GM18909 (cell line): ENCODE data around the gene SHF.
"Not testable (repeated sequence)": the region's sequence is repeated elsewhere in the genome, so short reads cannot be mapped to it uniquely, and the experiment has no call there.

ENCODE experiments used
- ATAC-seq: cut with Tn5 transposase; IDR thresholded peaks from one replicate; pipeline ENCODE4 v1.9.1; 2021; ENCODE audit warnings: mild to moderate bottlenecking; ENCODE audit not compliant: unreplicated experiment, poor library complexity

The SHF gene, protein sequence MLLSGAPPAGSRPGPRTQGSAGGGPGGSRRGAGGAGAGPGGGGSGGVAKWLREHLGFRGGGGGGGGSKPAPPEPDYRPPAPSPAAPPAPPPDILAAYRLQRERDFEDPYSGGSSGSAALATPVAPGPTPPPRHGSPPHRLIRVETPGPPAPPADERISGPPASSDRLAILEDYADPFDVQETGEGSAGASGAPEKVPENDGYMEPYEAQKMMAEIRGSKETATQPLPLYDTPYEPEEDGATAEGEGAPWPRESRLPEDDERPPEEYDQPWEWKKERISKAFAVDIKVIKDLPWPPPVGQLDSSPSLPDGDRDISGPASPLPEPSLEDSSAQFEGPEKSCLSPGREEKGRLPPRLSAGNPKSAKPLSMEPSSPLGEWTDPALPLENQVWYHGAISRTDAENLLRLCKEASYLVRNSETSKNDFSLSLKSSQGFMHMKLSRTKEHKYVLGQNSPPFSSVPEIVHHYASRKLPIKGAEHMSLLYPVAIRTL

DNA sequence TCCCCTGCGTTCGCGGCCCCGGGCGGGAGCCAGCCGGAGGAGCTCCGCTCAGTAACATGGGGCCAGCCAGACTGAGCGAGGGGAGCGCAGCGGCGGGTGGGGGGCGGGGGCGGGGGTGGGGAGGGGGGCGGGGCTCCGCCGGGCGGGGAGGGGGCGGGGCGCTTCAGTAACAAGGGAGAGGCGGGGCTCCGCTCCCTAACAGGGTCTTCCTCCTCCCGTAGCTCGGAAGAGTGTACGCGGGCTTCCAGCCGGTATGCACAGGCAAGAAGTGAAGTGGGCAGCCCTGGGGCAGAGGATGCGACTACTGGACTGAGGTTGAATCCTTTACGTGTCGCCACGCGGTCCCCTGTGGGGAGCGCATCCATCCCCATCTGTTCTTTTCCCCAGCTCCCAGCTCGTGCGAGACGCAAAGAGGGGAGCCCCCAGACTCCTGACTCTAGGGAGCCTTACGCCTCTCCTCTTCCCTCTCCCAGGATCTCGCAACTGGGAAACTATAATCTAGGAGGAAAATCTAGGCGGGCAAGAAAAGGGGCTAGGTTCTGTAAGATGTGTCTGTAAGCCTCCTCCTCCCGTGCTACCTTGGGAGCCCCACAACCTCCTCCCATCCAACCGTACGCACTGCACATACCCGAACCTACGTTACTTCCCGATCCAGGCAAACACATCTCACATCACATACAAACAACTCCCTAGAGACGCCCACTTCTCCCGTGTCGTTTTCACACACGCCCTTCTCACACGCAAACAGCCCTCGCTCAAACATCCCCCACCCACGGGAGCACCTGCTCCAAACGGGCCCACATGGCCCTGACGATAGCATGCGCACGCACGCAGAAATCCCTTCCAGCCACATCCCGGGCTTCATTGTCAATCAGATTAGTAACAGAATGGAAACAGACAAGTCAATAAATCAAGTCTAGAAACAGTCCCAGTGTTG lies at the start of gene SHF:
SHF (minus strand) TSS at position 73 of the 937 bp plus-strand sequence; CDS start at position 58, 15 bp downstream.
- ATAC-seq: no peak

DNA sequence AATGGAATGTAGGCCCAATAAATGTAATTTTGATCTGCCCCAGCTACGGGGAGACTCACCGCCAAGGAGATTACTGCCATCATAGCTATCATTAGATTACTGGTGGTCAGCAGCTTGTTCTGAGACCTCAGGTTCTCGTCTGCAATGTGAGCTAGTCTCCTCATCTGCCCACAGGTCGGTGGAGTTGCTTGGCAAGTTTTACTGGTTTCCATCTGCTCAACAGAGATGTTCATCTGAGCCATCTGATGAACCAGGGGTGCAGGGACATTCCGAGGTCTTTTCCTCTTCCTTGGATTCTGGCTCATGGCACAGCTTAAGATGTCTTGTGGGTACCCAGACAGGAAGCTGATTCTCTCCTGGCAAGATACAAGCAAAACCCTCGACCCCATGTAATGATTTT lies 49.0 kb upstream of the SHF start:
- not testable (repeated sequence) for ATAC-seq

DNA sequence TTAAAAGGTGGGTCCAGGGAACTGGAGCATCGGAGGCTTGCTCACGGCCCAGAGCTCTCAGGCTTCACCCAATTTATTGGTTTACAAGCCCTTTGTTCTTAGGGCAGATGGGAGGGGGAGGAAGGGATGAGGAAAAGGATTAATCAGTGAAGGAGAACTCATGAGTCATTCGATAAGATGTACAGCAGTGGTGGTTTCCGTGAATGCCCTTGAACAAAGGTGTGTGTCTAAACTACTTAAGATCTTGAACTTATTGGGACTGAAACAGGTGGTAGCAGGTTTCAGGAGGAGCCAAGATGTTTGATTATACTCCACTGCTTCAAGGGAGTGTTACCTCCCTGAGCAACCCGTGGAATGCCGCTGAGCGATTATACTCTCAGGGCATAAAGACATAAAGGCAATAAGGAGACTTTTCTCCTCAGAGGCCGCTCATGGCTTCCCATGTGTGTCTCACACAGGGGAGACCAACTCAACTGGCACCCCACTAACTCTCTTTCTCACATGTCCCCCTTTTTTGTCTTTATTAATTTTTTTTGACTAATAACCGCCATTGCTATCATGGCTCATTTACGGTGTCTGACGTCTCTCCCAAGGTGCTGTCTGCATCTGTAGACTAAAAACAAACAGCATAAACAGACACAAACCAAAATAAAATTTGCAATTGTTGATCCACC lies 46.9 kb upstream of the SHF start:
- ATAC-seq: no peak

DNA sequence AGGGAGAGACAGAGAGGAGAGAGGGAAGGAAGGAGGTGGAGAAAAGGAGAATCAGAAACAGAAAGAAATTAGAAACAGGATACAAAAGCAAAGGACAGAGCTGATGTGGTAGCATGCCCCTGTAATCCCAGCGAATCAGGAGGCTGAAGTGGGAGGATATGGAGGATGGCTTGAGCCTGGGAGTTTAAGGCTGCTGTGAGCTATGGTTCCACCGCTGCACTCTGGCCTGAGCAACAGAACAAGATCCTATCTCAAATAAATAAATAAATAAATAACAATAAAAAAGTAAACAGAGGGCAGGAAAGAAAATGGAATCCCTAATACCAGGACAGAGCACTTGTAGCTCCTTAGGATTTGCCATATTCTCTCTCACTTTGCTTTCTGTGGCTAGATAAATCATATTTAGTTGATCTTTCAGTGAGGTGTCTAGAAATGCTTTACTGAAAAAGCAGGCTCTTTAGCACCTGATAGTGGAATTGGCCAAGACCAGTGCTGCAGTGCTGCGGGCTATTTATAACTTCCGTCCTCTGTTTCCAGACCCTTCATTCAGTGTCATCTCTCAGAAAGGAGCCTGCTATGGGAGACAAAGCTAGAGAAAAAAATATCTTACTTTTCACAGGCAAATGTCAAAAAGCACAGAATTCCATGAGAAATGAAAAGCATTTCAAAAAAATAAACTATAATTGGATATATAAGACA lies 44.2 kb upstream of the SHF start:
- no peak for ATAC-seq

DNA sequence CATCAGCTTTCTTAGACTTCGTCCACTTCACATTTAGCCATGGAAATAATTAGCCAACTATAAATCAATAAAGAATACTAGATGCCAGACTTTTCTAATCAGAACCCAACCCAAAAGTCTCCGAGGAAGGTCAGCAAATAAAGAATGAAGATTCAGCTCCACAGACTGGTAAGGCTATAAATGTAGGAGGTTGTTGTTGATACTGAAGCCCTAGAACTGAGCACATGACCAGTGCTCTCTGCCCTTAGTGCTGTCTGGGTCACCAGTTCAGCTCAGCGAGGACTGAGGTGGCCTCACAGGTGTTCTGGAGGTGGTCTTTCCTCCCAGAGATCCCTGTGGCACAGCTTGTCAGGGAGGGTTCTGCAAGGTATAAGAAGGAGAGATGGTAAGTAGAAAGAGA lies 43.4 kb upstream of the SHF start:
- ATAC-seq: no peak

DNA sequence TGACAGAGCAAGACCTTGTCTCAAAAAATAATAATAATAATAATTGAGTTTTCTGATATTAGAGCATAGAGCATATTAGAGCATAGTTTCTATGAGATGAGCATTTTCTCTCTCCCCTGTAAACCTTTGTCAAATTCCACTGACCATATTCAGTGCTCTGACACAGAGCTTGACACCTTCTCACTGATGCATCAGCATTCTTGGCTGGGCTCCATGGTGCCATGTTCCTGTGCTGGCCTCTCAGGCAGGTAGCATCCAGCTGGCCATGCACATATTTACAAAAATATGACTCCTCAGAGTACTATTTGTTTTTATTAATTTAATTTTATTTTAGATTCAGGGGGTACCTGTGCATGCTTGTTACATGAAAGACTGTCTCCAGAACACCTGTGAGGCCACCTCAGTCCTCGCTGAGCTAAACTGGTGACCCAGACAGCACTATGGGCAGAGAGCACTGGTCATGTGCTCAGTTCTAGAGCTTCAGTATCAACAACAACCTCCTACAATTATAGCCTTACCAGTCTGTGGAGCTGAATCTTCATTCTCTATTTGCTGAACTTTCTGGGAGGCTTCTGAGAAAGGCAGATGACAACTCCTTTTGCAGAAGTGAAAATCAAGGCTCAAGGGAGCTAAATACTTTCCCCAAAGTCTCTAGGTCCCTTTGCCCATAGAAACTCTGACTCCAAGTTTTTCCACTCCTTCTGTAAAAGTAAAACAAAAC lies 42.6 kb upstream of the SHF start:
- ATAC-seq: no peak

DNA sequence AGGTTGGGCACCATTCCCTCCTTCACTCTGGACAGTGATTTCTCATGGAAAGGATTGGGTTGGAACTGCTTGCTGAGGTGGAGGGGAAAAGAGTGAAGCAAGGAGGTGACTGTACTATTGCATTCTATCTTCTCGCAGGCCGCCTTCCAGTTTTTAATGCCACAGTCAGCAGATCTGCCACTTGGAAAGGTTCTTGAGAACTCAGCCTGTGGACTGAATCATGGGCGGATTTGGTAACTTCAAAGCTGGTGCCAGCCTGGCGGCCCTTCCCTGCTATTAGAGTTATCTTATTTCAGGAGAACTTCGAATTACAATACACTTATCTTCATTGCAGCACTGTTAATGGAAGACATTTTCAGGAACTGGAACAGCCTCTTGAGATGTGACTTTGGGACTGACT lies 41.2 kb upstream of the SHF start:
- no peak for ATAC-seq

DNA sequence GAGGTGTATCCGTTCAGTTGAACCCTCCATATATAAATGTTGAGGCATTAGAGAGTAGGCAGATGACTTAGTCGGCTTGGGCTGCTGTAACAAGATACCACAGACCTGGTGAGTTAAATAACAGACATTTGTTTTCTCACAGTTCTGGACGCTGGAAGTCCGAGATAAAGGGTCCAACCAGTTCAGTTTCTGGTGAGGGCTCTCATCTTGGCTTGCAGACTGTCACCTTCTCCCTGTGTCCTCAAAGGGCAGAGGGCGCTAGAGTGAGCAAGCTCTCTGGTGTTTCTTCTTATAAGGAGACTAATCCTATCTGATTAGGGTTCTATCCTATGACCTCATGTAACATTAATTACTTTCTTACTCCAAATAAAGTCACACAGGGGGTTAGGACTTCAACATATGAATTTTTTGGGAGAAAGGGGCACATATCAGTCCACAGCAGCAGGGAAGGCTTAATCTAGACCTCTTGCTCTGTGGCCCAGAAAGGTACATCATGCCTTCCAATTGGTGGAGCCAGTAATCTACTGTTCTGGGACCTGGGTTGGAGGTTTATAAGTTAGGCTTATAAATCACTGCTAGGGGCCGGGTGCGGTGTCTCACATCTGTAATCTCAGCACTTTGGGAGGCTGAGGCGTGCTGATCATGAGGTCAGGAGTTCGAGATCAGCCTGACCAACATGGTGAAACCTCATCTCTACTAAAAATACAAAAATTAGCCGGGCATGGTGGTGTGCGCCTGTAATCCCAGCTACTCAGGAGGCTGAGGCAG lies 37.9 kb upstream of the SHF start:
- ATAC-seq: no peak

DNA sequence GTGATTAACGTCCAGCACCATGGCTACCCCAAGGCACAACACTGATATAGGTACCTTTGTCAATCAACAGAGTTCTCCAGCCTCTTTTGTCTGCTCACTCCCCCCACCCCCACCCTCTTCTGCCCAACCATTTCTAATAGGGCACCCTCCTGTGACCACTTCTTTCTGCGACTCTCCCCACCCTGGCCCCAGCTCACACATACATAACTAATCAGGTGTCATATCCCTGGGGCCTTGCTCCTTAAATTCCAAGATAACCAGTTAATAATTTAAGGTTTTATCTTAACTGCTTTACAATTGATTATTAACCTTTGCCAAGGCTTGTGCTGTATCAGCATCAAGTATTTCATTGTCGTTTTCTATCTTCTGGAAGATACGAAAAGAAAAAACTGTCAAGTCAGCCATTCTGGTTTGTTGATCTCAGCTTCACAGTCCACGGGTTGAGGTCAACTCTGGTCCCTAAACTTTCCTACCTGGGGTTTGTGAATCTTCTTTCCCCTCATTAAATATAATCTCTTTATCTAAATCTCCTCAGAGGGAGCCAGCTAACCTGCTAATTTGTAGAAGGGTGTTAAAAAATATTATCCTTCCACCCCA lies 37.0 kb upstream of the SHF start:
- ATAC-seq: no peak

DNA sequence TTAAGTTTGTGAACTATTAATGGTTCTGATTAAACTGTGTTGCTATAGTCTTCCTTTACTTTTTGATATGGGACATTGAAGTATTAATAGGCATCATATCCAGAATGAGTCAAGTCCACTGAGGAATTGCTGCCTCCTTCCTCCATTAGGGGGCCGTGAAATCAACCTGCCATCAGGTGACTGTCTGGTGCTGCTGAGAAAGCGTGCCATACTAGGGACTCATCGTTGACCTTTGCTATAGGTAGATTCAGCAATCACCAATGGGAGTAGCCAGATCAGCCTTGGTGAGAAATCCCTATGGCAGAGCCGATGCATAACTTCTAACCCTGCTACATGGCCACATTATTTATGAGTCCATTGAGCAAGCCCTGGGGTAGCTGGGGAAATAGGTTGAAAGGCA lies 34.2 kb upstream of the SHF start:
- ATAC-seq: no peak

DNA sequence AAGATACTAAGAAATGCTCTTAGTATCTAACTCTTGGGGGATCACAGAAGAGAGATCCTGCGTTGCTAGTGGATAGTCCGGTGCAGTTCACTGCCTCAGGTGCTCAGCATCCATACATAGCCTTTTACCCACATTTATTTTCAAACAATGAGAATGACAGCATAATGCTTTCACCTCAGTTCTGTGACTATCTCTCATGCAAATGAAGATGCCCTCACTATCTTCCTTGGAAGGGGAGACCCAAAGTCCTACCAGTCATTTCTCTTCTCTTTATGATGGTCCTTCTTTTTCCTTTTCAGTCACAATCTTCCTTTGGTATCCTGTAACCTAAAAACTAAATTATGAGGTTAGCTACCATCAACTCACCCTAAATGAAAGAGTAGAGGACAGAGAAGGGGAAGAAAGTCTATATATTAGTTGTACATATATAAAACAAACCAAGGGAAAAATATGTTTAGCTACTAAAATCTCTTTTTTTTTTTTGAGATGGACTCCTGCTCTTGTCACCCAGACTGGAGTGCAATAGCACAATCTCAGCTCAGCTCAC lies 33.4 kb upstream of the SHF start:
- no peak for ATAC-seq

DNA sequence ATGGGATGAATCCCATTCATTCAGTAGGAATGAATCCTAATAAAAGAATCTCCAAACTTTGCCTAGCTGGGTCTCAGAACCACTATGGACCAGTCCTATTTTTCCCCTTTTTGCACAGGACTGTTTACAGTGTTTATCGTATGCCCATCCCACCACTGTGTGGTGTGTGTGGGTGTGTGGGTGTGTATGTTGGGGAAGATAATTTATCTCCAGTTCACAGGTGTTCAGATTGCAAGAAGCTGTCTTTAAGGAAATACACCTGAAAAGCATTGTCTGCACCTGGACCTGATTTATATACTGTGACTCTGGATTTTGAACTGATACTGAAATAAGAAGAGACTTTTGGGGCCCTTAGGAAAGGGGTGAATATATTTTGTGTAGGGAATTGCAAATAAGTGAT lies 24.7 kb upstream of the SHF start:
- no peak for ATAC-seq

DNA sequence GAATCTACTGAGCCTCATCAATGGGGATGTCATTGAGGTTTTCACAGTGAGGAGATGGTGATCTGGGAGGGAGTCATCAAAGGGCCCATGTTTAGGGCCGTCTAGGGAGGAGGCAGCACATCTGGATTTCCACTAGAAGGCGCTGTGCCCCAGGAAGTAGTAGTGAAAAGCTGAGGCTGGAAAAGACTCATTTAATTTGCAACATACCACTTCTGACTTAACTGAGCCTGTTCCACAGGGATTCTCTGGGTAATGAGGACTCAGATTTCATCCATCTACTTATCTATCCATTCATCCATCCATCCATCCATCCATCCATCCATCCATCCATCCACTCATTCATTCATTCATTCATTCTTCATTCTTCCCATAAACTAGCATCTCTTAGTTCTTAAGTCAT lies 17.4 kb upstream of the SHF start:
- no peak for ATAC-seq

DNA sequence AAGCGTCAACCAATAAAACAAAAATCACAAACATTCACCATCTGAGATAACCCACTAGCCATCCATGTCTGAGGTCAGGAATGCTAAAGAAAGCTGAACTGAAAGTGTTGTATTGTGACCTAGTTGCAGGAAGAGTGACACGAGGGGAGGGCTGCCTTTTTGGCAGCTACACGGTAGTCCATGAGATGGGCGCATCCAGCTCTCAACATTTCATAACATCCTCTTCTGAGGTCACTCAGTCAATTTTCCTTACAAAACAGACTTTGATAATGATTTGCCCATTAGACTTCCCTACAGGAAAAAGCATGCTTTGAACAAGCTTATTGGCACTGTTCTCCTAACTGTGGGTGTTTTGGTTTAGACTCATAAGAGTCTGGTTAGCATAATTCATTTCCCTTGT lies 15.4 kb upstream of the SHF start:
- ATAC-seq: no peak

DNA sequence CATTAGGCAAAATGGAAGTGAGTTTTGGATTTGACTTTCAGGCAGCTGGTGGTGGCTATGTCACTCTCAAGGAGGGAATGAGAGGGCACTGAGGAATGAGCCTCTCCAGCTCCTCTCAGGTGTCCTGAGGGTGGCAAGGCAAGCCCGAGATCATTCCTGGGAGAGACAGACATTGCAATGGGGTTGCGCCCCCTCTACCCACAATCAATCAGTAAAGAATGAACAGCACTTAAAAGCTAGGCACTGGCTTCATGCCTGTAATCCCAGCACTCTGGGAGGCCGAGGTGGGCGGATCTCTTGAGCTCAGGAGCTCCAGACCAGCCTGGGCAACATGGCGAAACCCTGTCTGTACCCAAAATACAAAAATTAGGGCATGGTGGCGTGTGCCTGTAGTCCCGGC lies 14.1 kb upstream of the SHF start:
- ATAC-seq: no peak

DNA sequence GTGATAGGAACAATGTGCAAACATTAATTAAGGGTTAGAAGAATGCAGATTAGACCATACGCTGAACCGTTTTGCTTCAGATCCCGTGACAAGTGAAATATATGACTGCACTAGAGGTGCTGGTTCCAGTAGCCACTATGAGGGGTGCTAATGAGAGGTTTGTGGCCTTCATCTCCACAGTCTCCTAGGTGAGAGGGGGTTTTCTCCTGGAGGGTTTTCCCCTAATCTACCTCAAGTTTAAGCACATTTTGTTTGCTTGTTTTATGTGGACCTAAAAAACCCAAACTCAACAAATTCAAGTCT lies 13.7 kb upstream of the SHF start:
- ATAC-seq: no peak

DNA sequence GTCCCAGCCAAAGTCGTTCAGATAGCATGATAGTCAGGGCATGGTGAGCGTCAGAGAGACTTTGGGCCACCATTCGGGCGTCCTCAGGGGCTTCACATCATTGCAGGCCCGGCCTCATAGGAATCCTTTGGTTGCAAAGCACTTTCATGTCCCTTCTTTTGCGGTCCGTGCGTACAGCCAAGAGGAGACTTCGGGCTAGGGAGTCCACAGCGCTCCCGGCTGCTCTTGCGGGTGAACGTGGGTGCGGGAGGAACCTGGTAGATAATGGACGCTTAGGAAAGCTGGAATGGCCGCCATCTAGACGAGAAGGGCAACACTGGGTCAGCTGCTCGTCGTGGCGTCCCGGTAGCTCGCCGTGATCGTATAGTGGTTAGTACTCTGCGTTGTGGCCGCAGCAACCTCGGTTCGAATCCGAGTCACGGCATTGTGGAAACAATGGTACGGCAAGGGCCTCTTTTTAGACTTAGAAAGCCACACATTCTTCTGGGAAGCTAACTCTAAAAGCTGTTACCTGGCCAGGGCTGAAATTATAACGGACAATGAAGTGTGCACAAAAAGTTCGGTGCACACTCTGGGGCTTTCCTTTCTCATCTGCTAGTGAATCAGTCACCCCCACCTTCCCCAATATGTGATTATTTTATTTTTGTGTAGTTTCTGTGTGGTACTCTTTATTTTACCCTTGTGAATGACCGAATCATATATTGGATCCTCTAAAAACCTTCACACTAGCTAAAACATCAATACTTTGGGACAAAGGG lies 13.2 kb upstream of the SHF start:
- ATAC-seq: peak; percentile 15
